SK-N-SH treated with all-trans-retinoic acid at 6 μM for 48 hours (cell line): ENCODE measurements around the gene GABRR3.

Experiments
- ATAC-seq: fragments of 200-7000 bp; cut with Tn5 transposase; 3 replicates; pipeline ENCODE4 v1.9.1; 2020; ENCODE audit warnings: mild to moderate bottlenecking, moderate library complexity
- ARNTL ChIP-seq: fragments of 450-650 bp; formaldehyde crosslinking; IDR thresholded peaks from 2 replicates; pipeline ENCODE4 v1.5.0; 2020; ENCODE audit warnings: low read depth, mild to moderate bottlenecking, moderate library complexity, borderline replicate concordance
- BACH2 ChIP-seq: fragments of 250-450 bp; sonication (Bioruptor Pico); IDR thresholded peaks from 2 replicates; pipeline ENCODE4 v1.9.0; 2021; ENCODE audit warnings: mild to moderate bottlenecking, borderline replicate concordance
- ESRRG ChIP-seq: fragments of 250-450 bp; sonication (Bioruptor Pico); IDR thresholded peaks from 2 replicates; pipeline ENCODE4 v1.6.1; 2021; ENCODE audit warnings: mild to moderate bottlenecking
- GLIS3 ChIP-seq: fragments of 250-450 bp; sonication (Bioruptor Pico); IDR thresholded peaks from 2 replicates; pipeline ENCODE4 v1.5.0; 2020; ENCODE audit warnings: mild to moderate bottlenecking, moderate library complexity
- ISL1 ChIP-seq: fragments of 250-450 bp; sonication (Bioruptor Pico); IDR thresholded peaks from 2 replicates; pipeline ENCODE4 v2.1.2; 2022; ENCODE audit warnings: mild to moderate bottlenecking, moderate library complexity
- RARB ChIP-seq: fragments of 250-450 bp; sonication (Bioruptor Pico); IDR thresholded peaks from 2 replicates; pipeline ENCODE4 v1.8.0; 2021; ENCODE audit warnings: mild to moderate bottlenecking, moderate library complexity
- SNAI2 ChIP-seq: fragments of 250-450 bp; sonication (Bioruptor Pico); IDR thresholded peaks from 2 replicates; pipeline ENCODE4 v1.5.0; 2020; ENCODE audit warnings: mild to moderate bottlenecking, moderate library complexity
- TCF4 ChIP-seq: fragments of 250-450 bp; sonication (Bioruptor Pico); IDR thresholded peaks from 2 replicates; pipeline ENCODE4 v1.8.0; 2021; ENCODE audit warnings: mild to moderate bottlenecking, moderate library complexity, borderline replicate concordance
- ZC3H10 ChIP-seq: fragments of 250-450 bp; sonication (Bioruptor Pico); IDR thresholded peaks from 2 replicates; pipeline ENCODE4 v1.5.1; 2021; ENCODE audit warnings: mild to moderate bottlenecking, moderate library complexity
- ZFP3 ChIP-seq: fragments of 250-450 bp; sonication (Bioruptor Pico); IDR thresholded peaks from 2 replicates; pipeline ENCODE4 v1.5.0; 2020; ENCODE audit warnings: mild to moderate bottlenecking, moderate library complexity
- ZFP30 ChIP-seq: fragments of 450-650 bp; formaldehyde crosslinking; IDR thresholded peaks from 2 replicates; pipeline ENCODE4 v1.5.0; 2022; ENCODE audit warnings: mild to moderate bottlenecking, moderate library complexity
- ZNF565 ChIP-seq: fragments of 450-650 bp; formaldehyde crosslinking; conservative IDR thresholded peaks from 2 replicates; pipeline ENCODE4 v1.5.0; 2020; ENCODE audit warnings: low read depth, mild to moderate bottlenecking, moderate library complexity
- ZNF8 ChIP-seq: fragments of 450-650 bp; formaldehyde crosslinking; IDR thresholded peaks from 2 replicates; pipeline ENCODE4 v1.5.0; 2020; ENCODE audit warnings: mild to moderate bottlenecking, moderate library complexity
- TF ChIP-seq, protein P1 (sequence below): fragments of 250-450 bp; sonication (Bioruptor Pico); IDR thresholded peaks from 2 replicates; pipeline ENCODE4 v1.5.1; 2020; ENCODE audit warnings: low read depth, mild to moderate bottlenecking, moderate library complexity
- TF ChIP-seq, protein P2 (sequence below): fragments of 250-450 bp; sonication (Bioruptor Pico); IDR thresholded peaks from 2 replicates; pipeline ENCODE4 v1.8.0; 2020; ENCODE audit warnings: mild to moderate bottlenecking, moderate library complexity, borderline replicate concordance
- TF ChIP-seq, protein P3 (sequence below): fragments of 250-450 bp; sonication (Bioruptor Pico); IDR thresholded peaks from 2 replicates; pipeline ENCODE4 v1.5.1; 2021; ENCODE audit warnings: mild to moderate bottlenecking, moderate library complexity
- TF ChIP-seq, protein P4 (sequence below): fragments of 250-450 bp; sonication (Bioruptor Pico); IDR thresholded peaks from 2 replicates; pipeline ENCODE4 v1.8.0; 2021; ENCODE audit warnings: low read depth, mild to moderate bottlenecking, moderate library complexity, borderline replicate concordance
- TF ChIP-seq, protein P5 (sequence below): fragments of 250-450 bp; sonication (Bioruptor Pico); IDR thresholded peaks from 2 replicates; pipeline ENCODE4 v1.5.0; 2020; ENCODE audit warnings: mild to moderate bottlenecking, moderate library complexity

Gene GABRR3

DNA sequence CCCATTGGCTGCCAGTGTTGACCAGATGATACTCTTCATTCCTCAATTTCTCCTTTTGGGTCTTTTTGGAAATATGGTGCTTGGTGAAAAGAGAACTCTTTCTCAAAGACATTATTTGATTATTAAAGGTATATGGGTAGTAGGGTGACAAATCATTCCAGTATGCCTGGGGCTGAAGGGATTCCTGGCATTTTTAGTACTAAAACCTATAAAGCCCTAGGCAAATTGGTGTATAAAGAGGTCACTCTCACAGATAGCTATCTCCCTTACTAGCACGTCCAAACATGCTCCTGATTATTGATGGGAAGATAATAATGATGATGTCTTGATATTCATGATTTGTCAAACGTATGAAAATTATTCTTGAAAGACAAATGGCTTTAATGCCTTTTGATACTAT, 1.1 kb downstream of the GABRR3 start (continued):
- TF ChIP-seq, protein P1, sequence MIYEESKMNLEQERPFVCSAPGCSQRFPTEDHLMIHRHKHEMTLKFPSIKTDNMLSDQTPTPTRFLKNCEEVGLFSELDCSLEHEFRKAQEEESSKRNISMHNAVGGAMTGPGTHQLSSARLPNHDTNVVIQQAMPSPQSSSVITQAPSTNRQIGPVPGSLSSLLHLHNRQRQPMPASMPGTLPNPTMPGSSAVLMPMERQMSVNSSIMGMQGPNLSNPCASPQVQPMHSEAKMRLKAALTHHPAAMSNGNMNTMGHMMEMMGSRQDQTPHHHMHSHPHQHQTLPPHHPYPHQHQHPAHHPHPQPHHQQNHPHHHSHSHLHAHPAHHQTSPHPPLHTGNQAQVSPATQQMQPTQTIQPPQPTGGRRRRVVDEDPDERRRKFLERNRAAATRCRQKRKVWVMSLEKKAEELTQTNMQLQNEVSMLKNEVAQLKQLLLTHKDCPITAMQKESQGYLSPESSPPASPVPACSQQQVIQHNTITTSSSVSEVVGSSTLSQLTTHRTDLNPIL (CRISPR knock-in tag) = no peak
- TF ChIP-seq GLIS3 (CRISPR knock-in tag) = no peak

DNA sequence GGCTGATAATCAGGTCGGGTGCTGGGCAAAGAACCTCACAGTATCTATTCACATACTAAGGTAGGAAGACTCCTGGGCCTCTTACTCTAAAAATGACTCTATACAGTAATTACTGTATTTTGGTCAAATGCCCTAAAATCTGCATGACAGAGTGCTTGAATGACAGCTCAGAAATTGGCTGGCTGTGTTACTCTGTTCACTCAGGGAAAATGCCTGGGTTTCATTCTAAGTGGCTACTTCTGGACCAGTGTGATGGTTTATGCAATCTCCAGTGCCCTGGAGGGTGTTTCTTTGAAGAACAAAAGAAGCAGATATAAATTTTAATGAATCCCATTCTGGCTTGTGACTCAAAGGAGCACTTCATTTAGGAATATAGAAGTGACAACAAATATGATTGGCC, 2.2 kb downstream of the GABRR3 start:
- no peak for ATAC-seq
- TF ChIP-seq, protein P2, sequence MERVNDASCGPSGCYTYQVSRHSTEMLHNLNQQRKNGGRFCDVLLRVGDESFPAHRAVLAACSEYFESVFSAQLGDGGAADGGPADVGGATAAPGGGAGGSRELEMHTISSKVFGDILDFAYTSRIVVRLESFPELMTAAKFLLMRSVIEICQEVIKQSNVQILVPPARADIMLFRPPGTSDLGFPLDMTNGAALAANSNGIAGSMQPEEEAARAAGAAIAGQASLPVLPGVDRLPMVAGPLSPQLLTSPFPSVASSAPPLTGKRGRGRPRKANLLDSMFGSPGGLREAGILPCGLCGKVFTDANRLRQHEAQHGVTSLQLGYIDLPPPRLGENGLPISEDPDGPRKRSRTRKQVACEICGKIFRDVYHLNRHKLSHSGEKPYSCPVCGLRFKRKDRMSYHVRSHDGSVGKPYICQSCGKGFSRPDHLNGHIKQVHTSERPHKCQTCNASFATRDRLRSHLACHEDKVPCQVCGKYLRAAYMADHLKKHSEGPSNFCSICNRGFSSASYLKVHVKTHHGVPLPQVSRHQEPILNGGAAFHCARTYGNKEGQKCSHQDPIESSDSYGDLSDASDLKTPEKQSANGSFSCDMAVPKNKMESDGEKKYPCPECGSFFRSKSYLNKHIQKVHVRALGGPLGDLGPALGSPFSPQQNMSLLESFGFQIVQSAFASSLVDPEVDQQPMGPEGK = no peak
- TF ChIP-seq ZFP30 (CRISPR knock-in tag) (no peak), ISL1 (CRISPR knock-in tag) (no peak), ZFP3 (CRISPR knock-in tag) (no peak), ARNTL (no peak), ZC3H10 (no peak), GLIS3 (CRISPR knock-in tag) (no peak)
- TF ChIP-seq, protein P3, sequence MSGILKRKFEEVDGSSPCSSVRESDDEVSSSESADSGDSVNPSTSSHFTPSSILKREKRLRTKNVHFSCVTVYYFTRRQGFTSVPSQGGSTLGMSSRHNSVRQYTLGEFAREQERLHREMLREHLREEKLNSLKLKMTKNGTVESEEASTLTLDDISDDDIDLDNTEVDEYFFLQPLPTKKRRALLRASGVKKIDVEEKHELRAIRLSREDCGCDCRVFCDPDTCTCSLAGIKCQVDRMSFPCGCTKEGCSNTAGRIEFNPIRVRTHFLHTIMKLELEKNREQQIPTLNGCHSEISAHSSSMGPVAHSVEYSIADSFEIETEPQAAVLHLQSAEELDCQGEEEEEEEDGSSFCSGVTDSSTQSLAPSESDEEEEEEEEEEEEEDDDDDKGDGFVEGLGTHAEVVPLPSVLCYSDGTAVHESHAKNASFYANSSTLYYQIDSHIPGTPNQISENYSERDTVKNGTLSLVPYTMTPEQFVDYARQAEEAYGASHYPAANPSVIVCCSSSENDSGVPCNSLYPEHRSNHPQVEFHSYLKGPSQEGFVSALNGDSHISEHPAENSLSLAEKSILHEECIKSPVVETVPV (CRISPR knock-in tag) = no peak
- TF ChIP-seq, all 23 proteins: peak for 0

DNA sequence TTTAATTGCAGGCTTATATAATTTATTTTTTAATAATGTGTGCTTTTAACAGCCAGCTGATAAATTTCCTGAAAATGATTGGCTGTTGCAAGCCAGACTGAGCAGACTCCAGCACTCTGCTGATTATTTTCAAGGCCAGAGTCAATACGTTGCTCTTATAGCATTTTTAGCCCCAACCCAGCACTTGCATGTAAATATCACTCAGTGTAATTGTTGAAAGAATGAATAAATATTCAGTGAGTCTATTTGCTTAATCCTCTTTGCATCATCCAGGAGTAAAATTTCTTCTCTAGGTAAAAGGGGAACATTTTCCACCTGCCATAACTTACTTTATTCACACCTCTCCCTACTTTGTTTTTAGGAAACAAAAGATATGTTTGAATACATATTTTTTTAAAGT, 2.9 kb downstream of the GABRR3 start:
- no peak for ATAC-seq
- TF ChIP-seq TCF4 (CRISPR knock-in tag) (no peak), ZNF565 (CRISPR knock-in tag) (no peak), ESRRG (CRISPR knock-in tag) (no peak), BACH2 (CRISPR knock-in tag) (no peak), RARB (CRISPR knock-in tag) (no peak), ZFP3 (CRISPR knock-in tag) (no peak), ZNF8 (CRISPR knock-in tag) (no peak), ARNTL (no peak), ZC3H10 (no peak), SNAI2 (CRISPR knock-in tag) (no peak)
- TF ChIP-seq, protein P3 (CRISPR knock-in tag) = no peak
- TF ChIP-seq, protein P4, sequence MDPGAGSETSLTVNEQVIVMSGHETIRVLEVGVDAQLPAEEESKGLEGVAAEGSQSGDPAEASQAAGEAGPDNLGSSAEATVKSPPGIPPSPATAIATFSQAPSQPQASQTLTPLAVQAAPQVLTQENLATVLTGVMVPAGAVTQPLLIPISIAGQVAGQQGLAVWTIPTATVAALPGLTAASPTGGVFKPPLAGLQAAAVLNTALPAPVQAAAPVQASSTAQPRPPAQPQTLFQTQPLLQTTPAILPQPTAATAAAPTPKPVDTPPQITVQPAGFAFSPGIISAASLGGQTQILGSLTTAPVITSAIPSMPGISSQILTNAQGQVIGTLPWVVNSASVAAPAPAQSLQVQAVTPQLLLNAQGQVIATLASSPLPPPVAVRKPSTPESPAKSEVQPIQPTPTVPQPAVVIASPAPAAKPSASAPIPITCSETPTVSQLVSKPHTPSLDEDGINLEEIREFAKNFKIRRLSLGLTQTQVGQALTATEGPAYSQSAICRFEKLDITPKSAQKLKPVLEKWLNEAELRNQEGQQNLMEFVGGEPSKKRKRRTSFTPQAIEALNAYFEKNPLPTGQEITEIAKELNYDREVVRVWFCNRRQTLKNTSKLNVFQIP = no peak
- TF ChIP-seq, protein P2 = no peak
- TF ChIP-seq, protein P1 (CRISPR knock-in tag) = no peak
- TF ChIP-seq, protein P5, sequence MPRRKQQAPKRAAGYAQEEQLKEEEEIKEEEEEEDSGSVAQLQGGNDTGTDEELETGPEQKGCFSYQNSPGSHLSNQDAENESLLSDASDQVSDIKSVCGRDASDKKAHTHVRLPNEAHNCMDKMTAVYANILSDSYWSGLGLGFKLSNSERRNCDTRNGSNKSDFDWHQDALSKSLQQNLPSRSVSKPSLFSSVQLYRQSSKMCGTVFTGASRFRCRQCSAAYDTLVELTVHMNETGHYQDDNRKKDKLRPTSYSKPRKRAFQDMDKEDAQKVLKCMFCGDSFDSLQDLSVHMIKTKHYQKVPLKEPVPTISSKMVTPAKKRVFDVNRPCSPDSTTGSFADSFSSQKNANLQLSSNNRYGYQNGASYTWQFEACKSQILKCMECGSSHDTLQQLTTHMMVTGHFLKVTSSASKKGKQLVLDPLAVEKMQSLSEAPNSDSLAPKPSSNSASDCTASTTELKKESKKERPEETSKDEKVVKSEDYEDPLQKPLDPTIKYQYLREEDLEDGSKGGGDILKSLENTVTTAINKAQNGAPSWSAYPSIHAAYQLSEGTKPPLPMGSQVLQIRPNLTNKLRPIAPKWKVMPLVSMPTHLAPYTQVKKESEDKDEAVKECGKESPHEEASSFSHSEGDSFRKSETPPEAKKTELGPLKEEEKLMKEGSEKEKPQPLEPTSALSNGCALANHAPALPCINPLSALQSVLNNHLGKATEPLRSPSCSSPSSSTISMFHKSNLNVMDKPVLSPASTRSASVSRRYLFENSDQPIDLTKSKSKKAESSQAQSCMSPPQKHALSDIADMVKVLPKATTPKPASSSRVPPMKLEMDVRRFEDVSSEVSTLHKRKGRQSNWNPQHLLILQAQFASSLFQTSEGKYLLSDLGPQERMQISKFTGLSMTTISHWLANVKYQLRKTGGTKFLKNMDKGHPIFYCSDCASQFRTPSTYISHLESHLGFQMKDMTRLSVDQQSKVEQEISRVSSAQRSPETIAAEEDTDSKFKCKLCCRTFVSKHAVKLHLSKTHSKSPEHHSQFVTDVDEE (CRISPR knock-in tag) = no peak
